Suppressor macrophage treated with lipopolysaccharide for 4 hours (primary cell): Measurements from ENCODE around the gene COX6B2.

Experiments
- DNase-seq: peaks from one replicate; pipeline ENCODE4 v3.0.0-alpha.2; 2020

Gene COX6B2

DNA sequence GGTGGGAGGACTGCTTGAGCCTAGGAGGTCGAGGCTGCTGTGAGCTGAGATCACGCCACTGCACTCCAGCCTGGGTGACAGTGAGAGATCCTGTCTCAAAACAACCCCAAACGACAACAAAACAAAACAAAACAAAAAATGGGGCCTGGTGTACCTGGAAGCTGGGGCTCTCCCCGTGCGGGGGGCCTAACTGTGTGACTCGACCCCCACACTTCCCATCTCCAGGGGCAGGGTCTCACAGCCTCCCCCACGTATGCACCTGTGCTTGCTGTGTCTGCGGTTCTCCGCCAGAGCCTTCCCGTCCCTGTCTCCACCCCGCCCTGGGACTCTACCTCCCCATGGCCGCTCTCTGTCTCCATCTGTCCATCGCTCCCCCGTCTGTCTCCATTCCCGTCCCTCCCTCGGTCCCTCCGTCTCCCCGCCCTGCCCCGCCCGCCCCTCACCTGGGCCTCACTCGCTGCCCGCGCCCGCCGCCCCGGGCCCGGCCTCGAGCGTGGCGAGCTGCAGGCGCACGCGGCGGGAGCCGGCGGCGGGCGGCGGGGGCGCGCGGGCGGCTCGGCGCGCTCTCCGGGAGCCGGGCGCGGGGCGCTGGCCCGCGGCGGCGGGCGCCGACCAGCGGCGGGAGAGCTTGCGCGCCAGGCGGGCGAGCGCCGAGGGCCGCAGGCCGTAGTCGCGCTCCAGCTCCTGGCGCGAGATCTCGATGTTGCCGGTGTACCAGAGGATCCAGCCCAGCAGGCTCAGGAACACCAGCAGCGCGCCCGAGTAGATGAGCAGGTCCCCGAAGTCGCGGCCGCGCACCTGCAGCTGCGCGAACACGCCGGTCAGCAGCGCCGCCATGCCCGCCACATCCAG, 29.0 kb upstream of the COX6B2 start:
- peak; percentile 74 for DNase-seq

DNA sequence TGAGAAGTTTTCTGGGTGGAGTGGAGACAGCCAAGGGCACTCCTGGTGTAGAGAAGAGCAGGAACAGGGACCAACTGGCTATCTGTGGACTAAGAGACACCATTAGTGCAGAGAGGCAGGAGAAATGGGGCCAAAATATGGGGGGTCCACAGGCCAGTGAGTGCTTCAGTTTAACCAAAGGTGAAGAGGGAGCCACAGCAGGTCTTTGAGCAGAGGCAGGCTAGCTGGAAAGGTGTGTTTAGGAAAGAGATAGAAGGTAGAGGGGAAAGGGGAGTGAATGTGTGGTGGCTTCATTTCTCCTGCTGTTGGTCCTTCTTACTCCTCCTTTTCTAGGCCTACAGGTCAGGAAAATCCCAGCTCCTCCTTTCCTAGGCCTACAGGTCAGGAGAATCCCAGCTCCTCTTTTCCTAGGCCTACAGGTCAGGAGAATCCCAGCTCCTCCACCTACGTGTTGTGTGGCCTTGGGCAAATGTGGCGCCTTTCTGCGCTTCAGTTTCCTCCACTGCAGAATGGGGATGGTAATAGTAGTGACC, 28.1 kb upstream of the COX6B2 start:
- no peak for DNase-seq

DNA sequence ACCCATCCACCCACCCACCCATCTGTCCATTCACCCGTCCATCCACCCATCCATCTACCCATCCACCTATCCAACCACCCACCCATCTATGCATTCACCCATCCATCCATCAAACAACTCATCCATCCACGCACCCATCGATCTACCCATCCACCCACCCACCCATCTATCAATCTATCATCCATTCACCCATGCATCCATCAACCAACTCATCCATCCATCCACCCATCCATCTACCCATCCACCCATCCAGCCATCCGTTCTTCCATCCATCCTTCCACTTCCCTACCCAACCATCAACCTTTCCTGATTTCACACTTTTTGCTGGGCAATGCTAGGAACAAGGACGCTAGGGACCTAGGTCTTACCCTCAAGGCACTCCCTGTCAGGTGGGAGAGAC, 27.5 kb upstream of the COX6B2 start:
- no peak for DNase-seq

DNA sequence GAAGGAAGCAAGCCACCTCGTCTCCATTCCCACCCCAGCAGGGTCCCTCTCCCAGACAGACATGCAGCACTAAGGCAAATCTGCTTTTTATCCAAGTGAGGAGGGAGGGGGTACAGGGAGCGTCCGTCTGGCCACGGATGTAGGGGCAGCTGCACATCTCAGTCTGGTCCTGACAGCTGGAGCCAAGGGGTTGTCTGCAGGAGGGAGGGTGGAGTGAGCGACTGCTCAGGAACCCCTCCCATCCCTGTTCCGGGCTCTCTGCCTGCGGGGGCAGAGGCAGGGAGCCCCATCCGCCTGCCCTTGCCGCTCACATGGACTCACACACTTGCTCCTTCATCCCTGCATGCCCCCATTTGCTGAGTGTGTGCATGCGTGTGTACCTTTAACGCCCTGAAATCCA, 24.7 kb upstream of the COX6B2 start:
- DNase-seq, result no peak

DNA sequence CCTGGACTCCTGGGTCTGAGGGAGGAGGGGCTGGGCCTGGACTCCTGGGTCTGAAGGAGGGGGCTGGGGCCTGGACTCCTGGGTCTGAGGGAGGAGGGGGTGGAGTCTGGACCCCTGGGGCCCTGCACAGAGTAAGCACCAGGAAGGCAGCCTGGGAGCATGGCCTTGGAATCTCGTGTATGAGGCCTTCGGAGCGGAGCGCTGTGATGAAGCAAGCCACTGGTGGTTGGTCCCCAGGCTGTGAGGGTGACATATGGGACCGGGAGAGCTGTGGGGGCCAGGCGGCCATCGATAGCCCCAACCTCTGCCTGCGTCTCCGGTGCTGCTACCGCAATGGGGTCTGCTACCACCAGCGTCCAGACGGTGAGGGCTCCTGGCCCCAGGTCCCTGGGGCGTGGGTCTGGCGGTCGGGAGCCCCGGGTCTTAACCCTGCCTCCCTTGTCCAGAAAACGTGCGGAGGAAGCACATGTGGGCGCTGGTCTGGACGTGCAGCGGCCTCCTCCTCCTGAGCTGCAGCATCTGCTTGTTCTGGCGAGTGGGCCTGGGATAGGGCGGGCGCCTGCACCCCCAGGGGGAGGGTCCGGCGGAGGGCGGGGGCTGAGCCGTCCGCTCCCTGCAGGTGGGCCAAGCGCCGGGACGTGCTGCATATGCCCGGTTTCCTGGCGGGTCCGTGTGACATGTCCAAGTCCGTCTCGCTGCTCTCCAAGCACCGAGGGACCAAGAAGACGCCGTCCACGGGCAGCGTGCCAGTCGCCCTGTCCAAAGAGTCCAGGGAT, 23.0 kb upstream of the COX6B2 start:
- DNase-seq, result no peak

DNA sequence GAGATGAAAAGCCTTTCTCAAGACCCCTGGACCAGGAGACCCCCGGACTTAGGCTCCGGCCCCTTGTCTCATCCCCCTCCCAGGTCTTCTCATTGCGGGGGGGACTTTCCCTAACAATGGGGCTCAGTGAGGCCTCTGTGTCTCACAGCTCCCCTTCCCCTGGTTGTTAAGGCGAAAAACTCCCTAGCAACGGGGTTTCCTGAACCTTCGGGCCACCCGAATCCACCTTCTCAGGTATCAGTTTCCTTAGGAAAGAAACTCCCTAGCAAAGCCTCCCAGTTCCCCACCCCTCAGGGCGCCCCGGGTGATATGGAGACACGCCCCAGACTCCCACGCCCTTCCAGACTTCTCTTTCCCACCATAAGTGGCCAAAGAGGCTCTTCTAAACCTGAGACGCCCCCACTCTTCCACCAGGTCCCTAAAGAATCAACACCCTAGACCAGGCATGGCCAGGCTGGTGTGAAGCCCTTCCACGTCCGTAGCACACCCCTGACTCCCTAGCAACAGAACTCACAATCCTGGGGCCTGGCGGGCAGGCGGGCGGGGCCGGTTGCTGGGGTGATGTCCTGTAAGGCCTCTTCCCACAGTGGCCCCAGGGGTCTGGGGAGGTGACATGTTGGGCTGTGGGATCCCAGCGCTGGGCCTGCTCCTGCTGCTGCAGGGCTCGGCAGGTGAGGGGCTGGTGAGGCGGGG, 21.9 kb upstream of the COX6B2 start, which contains the start of gene TMEM190:
Gene TMEM190, plus strand, starts transcription at position 586 of the 693 bp plus-strand sequence. Its CDS starts 28 bp downstream, at position 614.
- DNase-seq, result no peak

DNA sequence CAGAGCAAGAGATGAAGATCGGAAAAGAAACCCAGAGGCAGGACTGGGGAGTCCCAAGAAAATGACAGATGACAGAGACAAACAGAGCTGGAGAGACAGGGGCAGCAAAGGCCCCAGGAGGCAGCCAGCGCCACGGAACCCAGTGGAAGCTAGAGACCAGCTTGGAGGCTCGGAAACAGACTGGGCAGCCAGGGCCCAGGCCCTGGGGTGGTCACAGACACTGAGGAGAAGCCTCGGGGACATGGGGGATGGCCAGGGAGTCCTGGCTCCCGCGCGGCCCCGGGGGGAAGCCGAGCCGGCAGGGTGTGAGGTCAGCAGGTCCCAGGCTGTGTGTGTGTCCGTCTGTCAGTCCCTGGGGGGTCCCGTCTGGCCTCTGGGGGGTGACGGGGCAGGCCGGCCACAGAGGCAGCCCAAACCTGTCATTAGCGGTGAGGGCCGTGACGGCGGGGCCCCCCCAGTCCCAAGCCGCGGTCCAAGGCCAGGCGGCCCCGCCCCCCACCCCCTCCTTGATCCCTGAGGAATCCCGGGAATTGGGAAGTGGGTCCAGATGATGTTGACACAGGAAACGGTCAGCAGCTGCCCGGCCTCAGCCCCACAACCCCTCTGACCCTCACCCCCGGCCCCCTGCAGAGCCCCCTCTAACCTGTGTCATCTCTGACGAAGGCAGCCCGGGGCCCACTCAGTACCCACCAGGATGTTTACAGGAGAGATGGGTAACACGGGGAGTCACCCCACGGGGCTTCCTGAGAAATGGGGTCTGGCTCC, 19.7 kb upstream of the COX6B2 start:
- DNase-seq, result no peak

DNA sequence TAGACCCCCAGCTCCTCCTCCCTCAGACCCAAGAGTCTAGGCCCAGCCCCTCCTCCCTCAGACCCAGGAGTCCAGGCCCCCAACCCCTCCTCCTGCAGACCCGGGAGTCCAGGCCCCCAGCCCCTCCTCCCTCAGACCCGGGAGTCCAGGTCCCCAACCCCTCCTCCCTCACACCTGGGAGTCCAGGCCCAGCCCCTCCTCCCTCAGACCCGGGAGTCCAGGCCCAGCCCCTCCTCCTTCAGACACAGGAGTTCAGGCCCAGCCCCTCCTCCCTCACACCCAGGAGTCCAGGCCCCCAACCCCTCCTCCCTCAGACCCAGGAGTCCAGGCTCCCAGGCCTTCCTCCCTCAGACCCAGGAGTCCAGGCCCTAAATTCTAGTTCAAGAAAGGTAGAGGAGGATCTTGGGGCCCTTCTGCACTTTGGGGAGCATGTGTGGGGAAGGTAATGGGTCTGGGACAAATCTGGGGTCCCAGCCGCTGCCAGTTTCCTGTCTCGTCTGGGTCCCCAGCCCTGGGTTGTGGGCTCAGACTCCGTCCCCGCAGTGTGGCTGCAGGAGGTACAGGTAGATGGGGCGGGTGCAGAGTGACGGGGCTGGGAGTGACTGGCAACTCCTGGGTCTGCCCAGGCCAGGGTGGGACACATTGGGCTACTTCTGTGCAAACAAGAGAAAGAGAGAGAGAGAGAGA, 18.9 kb upstream of the COX6B2 start:
- no peak for DNase-seq

DNA sequence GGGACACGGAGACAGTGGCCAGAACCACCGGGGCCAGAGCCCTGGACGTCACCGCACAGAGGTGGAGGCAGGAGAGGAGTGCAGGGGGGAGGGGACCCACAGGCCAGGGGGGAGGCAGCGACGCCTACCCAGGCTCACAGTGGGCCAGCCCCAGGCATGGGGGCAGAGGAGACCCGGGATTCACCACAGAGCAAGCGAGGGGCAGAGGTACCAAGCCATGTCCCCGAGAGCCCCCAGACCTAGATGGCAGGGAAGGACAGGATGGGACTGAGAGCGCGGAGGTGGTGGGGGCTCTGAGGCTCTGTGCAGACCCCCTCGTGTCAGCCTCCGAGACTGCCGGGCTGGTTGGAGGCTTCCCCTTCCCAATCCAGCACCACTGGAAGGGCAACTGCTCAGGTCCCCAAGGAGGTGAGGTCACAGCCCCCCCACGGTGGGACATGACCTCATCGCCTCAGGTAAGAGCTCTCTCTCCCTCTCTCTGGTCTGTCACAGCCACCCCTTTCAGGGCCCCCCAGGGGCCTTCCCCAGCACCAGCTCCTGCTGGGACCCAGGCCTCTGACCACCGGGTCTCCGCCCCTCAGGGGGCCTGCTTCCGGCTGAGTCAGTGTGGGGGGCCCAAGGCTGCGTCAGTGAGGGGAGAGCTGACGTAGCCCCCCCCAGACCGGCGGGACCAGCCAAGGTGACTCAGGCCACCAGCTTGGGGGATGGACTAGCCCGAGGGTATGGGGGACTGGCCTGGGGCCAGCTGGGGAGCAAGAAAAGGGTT, 18.0 kb upstream of the COX6B2 start:
- DNase-seq, result no peak

DNA sequence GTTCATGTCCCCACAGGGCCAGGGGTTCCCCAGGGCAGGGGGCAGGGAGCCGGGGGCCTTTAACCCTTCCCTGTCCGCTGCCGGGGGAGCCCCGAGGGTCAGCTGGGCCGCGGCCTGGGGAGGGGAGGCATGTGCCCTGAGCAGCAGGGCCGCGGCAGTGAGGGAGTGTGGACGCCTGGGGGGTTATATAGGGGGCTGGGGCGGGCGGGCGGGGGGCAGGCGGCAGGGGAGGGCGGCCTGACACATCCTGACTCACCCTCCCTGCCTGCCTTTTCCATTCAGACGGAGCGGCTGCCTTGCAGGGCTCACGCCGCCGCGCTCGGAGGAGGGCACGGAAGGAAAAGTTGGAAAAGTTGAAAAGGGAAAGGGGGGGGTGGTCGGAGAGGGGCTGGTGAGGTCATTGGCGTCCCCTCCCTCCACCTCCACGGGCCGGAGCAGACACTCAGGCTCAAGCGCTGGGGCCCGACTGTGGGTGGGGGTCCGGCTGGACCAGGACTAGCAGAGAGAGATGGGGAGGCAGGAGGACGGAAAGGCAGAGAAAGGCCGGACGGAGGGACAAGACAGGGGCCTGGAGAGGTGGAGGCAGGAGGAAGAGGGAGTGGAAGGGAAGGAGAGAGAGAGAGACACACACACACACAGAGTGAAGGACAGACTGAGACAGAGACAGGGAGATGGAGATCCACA, 15.9 kb upstream of the COX6B2 start, which contains the start of gene IL11:
Gene IL11, minus strand, starts transcription at position 159 of the 684 bp plus-strand sequence. Its CDS starts 153 bp downstream, at position 6.
- no peak for DNase-seq

DNA sequence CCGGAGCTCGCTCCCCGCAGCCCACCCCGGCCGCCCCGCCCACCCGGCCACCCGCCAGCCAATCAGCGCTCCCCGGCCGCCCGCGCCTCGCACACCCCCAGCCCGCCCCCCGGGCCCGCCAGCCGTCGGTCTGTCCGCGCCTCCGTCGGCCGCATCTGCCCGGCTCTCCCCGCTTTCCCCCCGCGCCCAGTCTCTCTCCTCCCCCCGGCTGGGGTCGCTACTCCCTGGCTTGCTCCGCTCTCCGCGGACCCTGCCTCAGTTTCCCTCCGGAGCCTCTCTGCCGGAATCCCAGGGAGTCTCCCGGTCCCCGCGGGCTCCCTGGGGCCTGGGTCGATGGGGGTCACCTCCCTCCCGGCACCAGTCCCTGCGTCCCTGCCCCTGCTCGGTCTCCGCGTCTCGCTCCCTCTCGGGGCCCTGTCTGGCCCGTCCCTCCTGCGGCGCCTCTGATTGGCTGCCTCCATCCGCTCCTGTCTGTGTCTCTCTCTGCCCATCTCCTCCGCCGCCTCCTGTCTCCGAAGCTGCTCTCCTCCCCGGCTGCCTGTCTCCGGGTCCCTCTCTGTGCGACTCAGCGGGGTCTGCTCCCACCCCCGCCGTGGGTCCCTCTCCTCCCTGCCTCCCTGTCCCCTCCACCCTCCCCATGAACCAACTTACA, 15.3 kb upstream of the COX6B2 start:
- no peak for DNase-seq

DNA sequence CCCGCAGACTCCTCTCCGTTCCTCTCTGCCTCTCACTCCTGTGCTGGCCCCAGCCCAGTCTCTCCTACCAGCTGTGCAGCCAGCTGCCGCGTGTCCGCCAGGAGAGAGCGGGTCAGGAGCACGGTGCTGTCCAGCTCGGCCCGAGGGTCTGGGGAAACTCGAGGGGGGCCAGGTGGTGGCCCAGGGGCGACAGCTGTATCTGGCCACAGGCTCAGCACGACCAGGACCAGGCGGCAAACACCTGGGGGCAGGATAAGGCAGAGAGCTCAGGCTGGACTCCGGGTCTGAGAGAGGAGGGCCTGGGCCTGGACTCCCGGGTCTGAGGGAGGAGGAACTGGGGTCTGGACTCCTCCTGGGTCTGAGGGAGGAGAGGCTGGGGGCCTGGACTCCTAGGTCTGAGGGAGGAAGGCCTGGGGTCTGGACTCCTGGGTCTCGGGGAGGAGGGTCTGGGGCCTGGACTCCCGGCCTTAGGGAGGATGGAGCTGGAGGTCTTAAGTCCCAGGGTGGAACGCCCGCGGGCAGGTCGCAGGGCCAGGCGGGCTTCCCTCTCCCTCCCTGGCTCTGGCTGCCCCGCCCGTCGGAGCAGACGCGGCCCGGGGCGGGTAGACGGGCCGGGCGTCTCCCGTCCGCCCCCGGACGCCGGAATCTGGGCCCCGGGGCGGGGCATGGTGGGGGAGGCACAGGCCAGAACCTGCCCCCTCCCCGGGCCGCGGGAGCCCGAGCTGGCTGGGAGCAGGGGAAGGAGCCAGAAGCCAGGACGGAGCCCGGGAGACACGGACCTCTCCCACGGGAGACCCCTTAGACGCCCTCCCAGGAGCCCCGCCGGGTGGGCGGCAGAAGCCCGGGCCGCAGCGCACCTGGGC, 14.4 kb upstream of the COX6B2 start:
- peak; percentile 47 for DNase-seq

DNA sequence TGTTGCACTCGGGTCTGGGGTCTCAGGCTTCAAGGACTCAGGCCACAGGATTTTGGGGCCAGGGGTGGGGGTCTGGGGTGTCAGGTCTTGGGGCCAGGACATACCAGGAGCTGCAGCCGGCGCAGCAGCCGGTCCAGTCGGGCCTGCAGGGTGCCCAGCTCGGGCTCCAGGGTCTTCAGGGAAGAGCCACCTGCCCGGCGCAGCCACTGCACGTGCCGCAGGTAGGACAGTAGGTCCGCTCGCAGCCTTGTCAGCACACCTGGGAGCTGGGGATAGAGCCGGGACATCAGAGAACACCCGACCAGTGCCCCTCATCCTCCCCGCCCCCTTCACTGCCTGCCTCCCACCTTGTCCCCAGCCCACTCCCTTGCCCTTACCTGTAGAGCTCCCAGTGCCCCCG, 13.6 kb upstream of the COX6B2 start:
- no peak for DNase-seq

DNA sequence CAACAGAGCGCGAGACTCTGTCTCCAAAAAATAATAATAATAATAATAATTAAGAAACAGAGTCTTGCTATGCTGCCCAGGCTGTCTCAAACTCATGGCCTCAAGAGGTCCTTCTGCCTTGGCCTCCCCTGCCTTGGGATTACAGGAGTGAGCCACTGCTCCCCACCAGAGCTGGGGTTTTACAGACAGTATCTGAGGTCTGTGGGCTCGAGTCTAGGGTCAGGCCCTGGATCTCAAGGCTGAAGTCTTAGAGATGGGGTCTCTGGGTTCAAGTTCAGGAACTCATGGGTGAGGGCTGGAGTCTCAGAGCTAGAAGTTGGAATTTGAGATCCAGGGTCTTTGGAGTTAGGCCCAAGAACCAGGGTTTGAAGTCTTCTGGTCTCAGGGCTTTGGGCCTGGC, 12.3 kb upstream of the COX6B2 start:
- no peak for DNase-seq

DNA sequence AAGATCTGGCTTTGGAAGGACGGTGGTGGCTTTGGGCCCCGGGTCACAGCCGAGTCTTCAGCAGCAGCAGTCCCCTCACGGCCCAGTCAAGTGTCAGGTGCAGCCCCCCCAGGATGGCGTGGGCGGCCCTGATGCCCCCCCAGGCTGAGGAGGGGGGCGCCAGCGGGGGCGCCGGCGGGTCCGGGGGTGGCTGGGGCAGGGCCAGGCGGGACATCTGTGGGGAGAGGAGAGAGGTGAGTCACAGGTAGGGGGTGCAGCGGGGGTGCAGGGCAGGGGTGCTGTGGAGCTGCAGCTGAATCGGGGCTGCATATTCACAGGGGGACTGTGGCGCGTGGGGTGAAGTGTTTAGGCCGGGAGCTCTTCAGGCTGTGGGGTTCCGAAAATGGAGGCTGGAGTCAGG, 11.4 kb upstream of the COX6B2 start:
- no peak for DNase-seq

DNA sequence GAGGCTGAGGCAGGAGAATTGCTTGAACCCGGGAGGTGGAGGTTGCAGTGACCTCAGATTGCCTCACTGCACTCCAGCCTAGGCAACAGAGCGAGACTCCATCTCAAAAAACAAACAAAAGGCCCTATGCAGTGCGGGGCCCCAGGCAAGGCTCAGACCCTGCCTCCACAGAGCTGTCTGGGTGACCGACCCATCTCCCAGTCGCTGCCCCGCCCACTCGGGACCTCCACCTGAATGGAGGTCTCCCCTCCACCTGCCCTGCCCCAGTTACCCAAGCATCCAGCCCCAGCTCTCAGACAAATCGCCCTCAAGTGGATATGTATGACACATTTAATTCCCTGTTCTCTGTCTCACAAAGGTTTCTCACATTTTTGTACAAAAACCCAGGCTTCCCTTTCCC, 10.7 kb upstream of the COX6B2 start:
- DNase-seq, result no peak

DNA sequence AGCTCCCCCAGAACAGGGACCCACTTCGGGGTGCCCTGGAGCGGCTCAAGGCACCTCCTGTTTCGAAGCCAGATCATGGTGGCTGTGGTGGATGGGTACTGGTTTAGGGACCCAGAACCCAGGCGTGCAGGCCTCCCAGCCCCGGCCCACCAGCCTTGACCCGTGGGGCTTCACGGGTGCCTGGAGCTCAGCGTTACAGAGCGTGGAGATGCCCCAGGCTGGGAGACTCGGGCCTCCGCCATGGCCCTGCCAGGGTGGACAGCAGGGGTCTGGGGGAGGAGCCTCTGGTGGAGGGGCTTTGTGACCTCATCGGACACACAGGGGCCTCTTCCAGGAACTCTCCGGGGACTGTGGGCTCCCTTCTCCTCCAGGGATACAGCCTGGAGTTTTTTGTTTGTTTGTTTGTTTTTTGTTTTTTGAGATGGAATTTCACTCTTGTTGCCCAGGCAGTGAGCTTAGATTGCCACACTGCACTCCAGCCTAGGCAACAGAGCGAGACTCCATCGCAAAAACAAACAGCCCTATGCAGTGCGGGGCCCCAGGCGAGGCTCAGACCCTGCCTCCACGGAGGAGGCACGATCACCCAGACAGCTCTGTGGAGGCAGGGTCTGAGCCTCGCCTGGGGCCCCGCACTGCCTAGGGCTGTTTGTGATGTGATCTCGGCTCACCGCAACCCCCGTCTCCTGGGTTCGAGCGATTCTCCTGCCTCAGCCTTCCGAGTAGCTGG, 8.6 kb upstream of the COX6B2 start, which contains the start of gene GARIN5B:
Gene GARIN5B, minus strand, starts transcription at position 271 of the 727 bp plus-strand sequence. Its CDS starts 194 bp downstream, at position 77.
- no peak for DNase-seq
